ENCODE results near the gene APC.

APC gene

DNA sequence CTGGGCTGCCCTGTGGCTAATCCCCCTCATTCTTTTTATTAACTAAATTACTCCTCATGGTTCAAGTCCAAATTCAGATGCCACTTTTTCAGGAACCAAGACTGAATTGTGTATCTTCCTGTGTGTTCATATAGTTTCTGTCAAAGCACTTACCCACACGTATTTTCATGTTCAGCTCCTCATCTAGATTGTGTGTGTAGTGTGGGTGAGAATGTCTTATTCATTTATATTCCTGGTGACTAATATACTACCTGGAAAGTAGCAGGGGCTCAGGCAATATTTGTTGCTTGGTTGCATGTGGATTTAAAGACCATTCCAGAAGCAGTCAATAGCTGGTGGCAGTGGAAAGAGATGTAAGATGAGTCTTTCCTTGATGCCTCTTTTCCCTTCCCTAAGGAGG lies 74.9 kb downstream of the APC start:
- TF ChIP-seq, protein P1, sequence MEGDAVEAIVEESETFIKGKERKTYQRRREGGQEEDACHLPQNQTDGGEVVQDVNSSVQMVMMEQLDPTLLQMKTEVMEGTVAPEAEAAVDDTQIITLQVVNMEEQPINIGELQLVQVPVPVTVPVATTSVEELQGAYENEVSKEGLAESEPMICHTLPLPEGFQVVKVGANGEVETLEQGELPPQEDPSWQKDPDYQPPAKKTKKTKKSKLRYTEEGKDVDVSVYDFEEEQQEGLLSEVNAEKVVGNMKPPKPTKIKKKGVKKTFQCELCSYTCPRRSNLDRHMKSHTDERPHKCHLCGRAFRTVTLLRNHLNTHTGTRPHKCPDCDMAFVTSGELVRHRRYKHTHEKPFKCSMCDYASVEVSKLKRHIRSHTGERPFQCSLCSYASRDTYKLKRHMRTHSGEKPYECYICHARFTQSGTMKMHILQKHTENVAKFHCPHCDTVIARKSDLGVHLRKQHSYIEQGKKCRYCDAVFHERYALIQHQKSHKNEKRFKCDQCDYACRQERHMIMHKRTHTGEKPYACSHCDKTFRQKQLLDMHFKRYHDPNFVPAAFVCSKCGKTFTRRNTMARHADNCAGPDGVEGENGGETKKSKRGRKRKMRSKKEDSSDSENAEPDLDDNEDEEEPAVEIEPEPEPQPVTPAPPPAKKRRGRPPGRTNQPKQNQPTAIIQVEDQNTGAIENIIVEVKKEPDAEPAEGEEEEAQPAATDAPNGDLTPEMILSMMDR (IDR thresholded peaks at IDR 0.05; ENCODE audit: low read length, missing control alignments) = no peak
- no peak overlapping the region for H3K4me3 ChIP-seq (replicated peaks; ENCODE audit: low read depth, low read length)
- DNase-seq (ENCODE audit: low read depth) = no peak

DNA sequence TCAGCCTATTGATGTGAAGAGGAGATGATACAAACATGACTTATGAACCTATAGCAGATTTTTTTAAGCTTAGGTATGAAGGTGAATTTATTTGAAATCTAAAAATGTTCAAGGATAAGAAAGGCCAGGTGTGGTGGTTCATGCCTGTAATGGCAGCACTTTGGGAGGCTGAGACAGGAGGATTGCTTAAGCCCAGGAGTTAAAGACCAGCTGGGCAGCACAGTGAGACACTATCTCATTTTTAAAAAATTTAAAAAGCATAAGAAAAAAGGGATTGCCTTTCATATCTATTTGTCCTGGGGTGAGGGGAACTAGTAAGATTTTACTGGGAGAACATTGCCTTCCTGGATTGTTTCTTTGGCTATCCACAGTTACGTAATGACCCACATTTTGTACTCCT lies 82.6 kb downstream of the APC start:
- DNase-seq (ENCODE audit: low read depth) = no peak
- no peak overlapping the region for H3K4me3 ChIP-seq (replicated peaks; ENCODE audit: low read depth, low read length)
- TF ChIP-seq, protein P1 (IDR thresholded peaks at IDR 0.05; ENCODE audit: low read length, missing control alignments) = no peak

DNA sequence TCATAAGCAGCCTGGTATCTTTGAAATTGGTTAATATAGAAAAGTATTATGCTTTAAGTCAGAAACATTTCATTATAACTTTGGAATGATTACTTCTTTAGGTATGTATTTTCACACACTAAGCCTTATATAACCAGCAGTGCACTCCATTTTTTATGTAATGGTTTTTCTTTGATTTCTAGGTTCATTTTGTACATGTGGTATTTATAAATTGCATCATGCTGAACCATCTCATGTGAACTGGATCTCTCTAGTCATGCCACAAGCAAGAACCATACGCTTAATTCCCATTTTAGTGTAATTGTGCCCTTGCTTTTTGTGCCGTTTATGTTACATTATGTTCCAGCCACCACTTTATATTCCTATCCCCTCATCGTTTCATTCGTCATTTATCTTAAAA lies 84.8 kb downstream of the APC start:
- TF ChIP-seq, protein P1 (IDR thresholded peaks at IDR 0.05; ENCODE audit: low read length, missing control alignments) = no peak
- no peak overlapping the region for H3K4me3 ChIP-seq (replicated peaks; ENCODE audit: low read depth, low read length)
- no peak for DNase-seq (ENCODE audit: low read depth)

DNA sequence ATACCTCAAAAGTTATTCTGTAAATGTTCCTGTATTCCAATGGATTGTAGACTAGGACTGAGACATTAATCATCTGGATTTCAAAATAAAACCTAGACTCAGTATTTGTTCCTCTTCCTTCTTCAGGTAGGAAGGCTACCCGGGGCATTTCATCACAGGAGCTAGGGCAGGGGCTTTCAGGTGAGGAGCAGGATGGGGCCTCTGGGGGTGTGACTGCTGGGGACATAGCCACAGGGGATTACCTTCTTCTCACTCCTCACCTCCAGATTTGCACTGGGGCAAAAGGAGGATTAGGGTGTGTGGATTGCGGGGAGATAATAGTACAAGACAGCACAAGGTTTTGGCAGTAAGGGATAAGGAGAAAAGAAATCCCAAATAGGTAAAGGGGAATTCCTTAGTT lies 85.5 kb downstream of the APC start:
- TF ChIP-seq, protein P1 (IDR thresholded peaks at IDR 0.05; ENCODE audit: low read length, missing control alignments) = no peak
- H3K4me3 ChIP-seq (replicated peaks; ENCODE audit: low read depth, low read length) = no peak overlapping the region
- DNase-seq (ENCODE audit: low read depth) = no peak

DNA sequence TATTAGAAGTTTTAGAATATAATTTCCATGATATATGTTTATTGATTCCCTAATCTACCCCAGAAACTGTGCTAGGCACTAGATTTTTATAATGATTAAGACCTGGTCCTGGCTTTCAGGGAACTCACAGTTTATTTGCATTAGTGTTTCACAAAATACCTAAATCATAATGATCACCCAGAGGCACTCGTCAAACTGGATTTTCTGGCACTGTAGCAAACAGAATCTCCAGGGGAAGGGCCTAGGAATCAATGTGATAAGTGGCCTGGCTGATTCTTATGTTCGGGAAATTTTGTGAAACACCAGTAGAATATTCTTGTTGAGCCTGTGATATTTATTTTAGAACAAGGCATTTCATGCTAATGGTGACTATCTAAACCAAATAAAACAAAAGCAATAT lies 86.0 kb downstream of the APC start:
- TF ChIP-seq, protein P1 (IDR thresholded peaks at IDR 0.05; ENCODE audit: low read length, missing control alignments) = no peak
- H3K4me3 ChIP-seq (replicated peaks; ENCODE audit: low read depth, low read length) = no peak overlapping the region
- DNase-seq (ENCODE audit: low read depth) = no peak

DNA sequence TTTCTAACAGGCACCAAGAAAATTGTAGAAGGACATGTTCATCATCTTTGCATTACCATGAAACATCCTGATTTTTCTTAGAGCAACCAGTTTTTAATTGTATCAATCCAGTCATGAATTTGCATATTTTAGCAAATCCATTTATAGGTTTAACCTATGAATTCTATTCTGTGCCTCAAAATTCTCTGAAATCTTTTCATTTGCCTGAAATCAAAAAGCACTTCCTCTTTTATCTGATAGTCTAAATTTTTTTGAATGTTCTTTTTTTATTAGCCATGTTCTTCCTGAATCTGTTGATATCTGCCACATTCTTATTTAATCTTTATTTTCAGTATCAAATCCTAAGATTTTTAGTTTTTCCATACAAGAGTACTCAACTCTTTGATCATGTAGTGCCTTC lies 86.5 kb downstream of the APC start:
- TF ChIP-seq, protein P1 (IDR thresholded peaks at IDR 0.05; ENCODE audit: low read length, missing control alignments) = no peak
- H3K4me3 ChIP-seq (replicated peaks; ENCODE audit: low read depth, low read length) = no peak overlapping the region
- DNase-seq (ENCODE audit: low read depth) = no peak

DNA sequence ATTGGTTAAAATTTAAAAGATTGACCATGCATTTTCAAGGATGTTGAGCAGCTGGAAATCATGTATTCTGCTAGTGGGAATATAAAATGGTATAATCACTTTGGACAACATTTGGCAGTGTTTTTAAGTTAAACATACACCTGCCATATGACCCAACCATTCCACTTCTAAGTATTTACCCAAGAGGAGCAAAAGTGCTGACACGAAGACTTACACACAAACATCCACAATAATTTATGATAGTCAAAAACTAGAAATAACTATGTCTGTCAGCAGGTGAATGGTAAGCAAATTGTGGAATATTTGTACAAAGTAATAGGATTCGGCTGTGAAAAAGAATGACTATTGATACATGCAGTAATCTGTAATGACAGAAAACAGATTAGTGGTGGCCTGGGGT lies 92.7 kb downstream of the APC start:
- no peak overlapping the region for H3K4me3 ChIP-seq (replicated peaks; ENCODE audit: low read depth, low read length)
- DNase-seq (ENCODE audit: low read depth) = no peak
- TF ChIP-seq, protein P1 (IDR thresholded peaks at IDR 0.05; ENCODE audit: low read length, missing control alignments) = no peak
